Measurements from ENCODE around the gene REXO1.

REXO1 gene

GRCh38 chr19:1861599-1862031 is 13.3 kb upstream of the REXO1 start:
- no peak for DNase-seq

- DNase-seq: no peak
These were observed 12.7 kb upstream of the REXO1 start for GRCh38 chr19:1860821-1861598.

DNA sequence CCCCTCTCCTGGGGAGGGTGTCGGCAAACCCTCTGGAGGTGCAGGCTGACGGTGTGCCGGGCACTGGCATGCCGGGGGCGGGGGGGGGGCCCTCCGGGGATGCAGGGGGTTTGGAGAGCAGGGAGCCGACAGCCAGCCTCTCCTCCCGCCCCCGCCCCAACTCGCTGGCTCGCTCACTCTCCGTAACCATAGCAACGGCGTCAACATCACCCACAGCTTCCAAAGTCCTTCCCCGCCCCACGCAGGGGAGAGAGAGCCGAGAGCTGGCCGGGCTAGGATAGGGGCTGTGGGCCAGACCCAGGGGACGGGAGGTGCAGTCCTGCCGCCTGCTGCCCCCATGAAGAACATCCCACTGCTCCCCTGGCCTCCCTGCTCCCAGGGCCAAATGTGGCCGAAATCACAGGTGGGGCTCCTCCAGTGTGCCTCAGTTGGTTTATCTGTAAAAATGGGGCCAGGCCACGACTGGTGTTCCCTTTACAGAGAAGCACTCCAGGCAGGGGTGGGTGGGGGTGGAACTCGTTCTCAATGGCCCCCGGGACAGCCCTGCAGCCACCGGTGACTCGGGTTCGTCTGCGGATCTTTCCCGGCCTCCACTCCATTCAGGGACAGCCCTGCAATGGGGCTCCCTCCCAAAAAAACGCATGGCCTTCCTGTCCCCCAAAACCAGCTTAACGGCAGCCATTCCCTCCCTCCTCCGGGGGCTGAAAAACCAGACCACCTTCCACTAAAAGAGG is 11.9 kb upstream of the REXO1 start:
- DNase-seq: peak; percentile 75 to 78

- no peak for DNase-seq
These were observed 11.1 kb upstream of the REXO1 start for GRCh38 chr19:1859331-1859781.

- no peak for DNase-seq
These were observed 10.3 kb upstream of the REXO1 start for GRCh38 chr19:1858412-1859081.

GRCh38 chr19:1857648-1858326 is 9.5 kb upstream of the REXO1 start:
- no peak for DNase-seq

DNA sequence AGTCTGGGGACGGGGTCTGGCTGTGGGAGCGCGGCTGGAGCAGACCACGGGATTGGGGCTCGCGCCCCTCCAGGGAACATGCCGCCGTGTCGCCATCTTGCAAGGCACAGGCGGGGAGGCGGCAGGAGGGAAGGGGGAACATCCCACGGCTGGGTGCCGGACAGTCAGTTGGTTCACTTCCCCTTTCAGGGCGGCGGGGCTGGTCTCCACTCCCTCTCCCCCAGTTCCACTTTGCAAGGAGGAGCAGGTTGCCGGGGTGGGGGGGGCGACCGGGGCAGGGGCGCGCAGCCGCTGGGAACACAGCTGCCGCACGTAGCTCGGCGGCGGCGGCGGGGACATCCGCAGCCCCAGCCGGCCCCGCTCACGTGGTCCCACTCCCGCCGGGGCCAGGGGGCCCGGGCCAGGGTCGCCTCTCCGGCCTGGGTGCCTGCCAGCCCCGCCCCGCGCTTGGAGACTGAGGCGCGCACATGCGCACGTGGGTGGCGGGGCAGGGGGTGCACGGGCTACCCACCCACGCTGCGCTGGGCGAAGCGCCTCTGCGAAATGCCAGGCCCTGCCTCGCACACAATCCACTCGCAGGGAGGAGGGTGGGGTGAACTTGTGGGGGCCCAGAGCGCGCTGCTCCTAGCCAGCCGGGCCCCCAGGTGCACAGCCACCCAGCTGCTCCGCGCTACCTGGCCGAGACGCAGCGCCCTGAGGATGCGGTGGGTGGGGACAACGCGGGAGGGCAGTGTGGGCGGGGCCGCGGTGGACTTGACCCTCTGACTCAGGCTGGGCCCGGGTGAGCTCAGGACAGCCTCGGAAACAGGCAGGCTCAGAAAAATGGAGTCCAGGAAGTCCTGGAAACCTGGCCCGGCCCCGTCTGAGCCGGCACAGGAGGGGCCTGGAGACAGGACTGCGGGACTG is 8.7 kb upstream of the REXO1 start:
- peak; percentile 39 to 76 for DNase-seq

GRCh38 chr19:1856345-1856697 is 8.0 kb upstream of the REXO1 start:
- DNase-seq: no peak

DNA sequence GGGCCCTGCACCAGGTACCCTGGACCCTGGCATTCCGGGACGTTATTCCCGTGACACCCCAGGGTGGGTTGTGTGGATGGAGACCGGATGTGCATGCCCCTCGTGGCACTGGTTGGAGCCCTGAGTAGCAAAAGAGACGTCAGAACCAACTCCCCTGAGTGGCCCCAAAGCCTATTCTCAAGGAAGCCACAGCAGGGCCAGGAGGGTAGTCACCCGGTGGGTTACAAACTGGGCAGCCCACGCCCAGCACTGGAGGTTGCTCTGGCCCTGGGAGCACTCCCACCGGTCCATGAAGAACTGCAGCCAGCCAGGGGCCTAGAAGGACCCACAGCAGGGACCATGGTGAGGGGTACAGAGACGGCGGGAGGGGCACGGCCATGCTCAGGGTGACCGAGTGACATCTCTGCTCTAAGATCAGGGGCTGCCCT is 7.6 kb upstream of the REXO1 start:
- DNase-seq: peak in 1 of 2 donors; percentile 40

DNA sequence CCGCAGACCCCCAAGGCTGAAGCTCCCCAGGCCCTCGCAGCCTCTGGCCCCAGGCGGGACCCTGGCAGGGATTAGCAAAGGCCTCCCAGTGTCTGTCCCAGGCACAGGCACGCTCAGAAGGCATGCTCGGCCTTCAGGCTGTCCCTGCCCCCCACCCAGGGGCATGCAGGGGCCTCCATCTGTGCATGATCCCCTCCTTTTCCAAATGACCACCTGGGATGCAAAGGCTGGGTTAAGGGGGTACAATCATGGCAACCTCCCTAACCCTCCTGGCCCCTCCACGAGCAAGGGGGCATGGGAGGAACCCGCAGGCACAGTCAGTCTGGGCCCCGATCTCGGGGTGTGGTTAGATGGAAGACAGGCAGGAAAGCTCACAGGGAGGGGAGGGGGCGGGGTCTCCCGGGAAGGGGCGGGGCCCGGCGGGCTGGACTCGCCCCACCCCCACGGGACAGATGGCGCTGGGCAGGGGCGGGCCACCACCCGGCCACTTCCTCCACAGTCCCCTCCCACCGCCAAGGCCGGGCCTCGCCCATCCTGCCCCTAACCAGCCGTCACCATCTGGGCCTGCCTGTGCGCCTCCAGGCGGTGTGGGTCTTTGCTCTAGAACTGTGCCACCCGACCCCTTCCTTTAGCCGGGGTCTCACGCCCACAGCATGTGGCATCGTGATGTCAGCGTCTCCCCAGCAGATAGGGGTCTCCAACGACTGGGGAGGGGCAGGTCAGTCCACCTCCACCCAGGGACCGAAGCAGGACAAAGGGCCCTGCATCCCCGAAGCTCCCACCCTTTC is 7.0 kb upstream of the REXO1 start:
- peak; percentile 90 to 92 for DNase-seq

DNA sequence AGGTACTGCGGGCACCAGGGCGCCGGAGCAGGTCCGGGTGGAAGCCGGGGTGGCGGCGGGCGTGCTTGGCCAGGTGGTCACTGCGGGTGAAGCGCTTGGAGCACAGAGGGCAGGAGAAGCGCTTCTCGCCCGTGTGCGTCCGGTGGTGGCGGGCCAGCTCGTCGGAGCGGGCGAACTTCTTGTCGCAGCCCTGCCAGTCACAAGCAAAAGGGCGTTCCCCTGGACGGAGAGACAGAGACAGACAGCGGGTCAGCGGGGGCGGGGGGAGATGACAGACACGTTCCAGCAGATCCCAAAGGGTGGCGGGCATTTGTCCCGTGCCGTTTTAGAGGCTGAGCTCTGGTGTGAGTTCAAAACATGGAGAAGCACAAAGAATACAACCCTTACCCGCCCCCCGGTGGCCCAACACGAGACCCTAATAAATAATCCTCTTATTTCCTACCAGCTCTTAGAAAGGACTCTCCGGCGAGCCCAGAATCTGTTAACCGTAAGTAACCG is 6.3 kb upstream of the REXO1 start:
- DNase-seq: no peak

- DNase-seq: no peak
These were observed 5.8 kb upstream of the REXO1 start for GRCh38 chr19:1854039-1854541.

- DNase-seq: peak; percentile 84
These were observed 5.2 kb upstream of the REXO1 start for GRCh38 chr19:1853295-1854038.

GRCh38 chr19:1852581-1853128 is 4.4 kb upstream of the REXO1 start:
- no peak for DNase-seq

GRCh38 chr19:1851654-1852580 is 3.6 kb upstream of the REXO1 start:
- peak; percentile 67 to 76 for DNase-seq

DNA sequence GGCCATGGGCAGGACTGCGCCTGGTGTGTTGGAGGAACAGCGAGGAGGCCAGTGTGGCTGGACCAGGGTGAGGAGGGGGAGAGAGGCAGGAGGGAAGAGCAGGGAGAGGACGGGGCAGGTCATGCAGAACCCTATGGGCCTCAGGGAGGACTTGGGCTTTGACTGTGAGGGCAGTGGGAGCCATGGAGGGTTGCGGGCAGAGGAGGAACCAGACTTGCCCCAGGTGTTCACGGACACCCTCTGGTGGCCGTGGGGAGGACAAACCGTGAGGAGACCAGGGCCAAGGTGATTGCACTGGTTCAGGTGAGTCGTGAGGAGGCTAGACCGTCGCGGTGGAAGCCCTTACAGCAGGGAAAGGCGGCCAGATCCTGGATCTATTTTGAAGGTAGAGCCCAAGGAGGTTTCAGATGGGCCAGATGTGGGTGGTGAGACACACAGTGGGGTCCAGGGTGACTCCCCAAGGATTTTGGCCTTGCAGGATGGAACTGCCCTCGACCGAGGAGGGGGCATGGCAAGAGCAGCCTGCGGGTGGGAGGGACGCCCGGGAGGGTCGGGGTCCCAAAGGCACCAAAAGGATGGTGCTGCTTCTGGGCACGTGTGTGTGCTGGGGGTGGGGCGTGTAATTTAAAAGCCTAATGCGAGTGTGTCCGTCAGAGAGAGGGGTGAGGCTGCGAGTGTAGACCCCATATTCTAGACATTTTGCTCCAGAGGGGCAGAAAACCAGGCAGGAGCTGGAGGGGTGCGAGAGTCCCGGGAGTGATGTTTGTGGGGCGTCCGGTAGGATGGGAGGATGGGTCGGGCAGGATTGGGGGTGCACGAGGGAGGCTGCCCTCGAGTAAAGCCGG is 2.7 kb upstream of the REXO1 start:
- no peak for DNase-seq

- no peak for DNase-seq
These were observed 1.7 kb upstream of the REXO1 start for GRCh38 chr19:1849886-1850398.

Measured in CD4-positive, alpha-beta T cell treated with Interleukin-4 for 1 hour (primary cell).